SK-MEL-5 (cell line): ENCODE measurements around the gene ATP1A3. TPM values are rescaled to one million over a fixed set of nuclear protein-coding genes. Genes with fewer than 3 reads are reported as not detected.
"Not testable (repeated sequence)": the region's sequence is repeated elsewhere in the genome, so short reads cannot be mapped to it uniquely, and the experiment has no call there.

Source experiments
- DNase-seq: peaks from one replicate; pipeline ENCODE4 v3.0.0-alpha.2; 2016; ENCODE audit warnings: low read depth, low spot score
- in situ Hi-C: cut with HindIII; loops from 2 replicates; pipeline ENCODE4 v1.10.0; 2016; ENCODE audit warnings: low sequenced_read_pairs, high pct_unique_total_duplicates, low pct_unique_long_range_greater_than_20kb
- polyA plus RNA-seq, 2 experiments: library from polyadenylated mRNA; depleted of rRNA; stranded (reverse); fragments of >200 nt; gene quantifications; 2 replicates each; pipeline ENCODE4 v1.2.3, GENCODE V29; 2015
- total RNA-seq: library from RNA; depleted of rRNA; stranded (reverse); fragments of >200 nt; shearing (Covaris generic); gene quantifications from 2 replicates; pipeline ENCODE4 v1.2.3, GENCODE V29; 2014; rRNA removed

ATP1A3 gene
- total RNA-seq, result 1.2 and 2.7 TPM in 2 replicates
- 4.9 and 6.4 TPM in 2 replicates for polyA plus RNA-seq (2015; cell fraction: cytosol; rRNA removed)
- 1.3 and 1.5 TPM in 2 replicates for polyA plus RNA-seq (2015; cell fraction: nucleus; rRNA removed)

- in situ Hi-C loops, result no loop called here
- DNase-seq, result peak; percentile 46
These were observed at the start of gene ATP1A3 for GRCh38 chr19:41993612-41994483. Gene ATP1A3 (minus strand): TSS chr19:41994230. CDS start chr19:41994076, 154 bp downstream.

GRCh38 chr19:42042455-42043170, 48.6 kb upstream of the ATP1A3 start:
- in situ Hi-C loops, result no loop called here
- DNase-seq, result no peak

GRCh38 chr19:42040491-42040890, 46.5 kb upstream of the ATP1A3 start:
- in situ Hi-C loops, DNase-seq: not testable (repeated sequence)

GRCh38 chr19:42040031-42040430, 46.0 kb upstream of the ATP1A3 start:
- in situ Hi-C loops, result no loop called here
- no peak for DNase-seq

- in situ Hi-C loops, result no loop called here
- no peak for DNase-seq
These were observed 44.6 kb upstream of the ATP1A3 start for GRCh38 chr19:42038666-42039065.

GRCh38 chr19:42037649-42038048, 43.6 kb upstream of the ATP1A3 start:
- in situ Hi-C loops, result no loop called here
- DNase-seq, result no peak

GRCh38 chr19:42034640-42035391, 40.8 kb upstream of the ATP1A3 start:
- in situ Hi-C loops, result not testable (repeated sequence)
- peak; percentile 87 for DNase-seq

- DNase-seq, result no peak
- in situ Hi-C loops, result no loop called here
These were observed 39.4 kb upstream of the ATP1A3 start for GRCh38 chr19:42033413-42033812.

GRCh38 chr19:42032431-42032830, 38.4 kb upstream of the ATP1A3 start:
- peak; percentile 96 for DNase-seq

GRCh38 chr19:42030645-42031440, 36.8 kb upstream of the ATP1A3 start:
- no peak for DNase-seq
- in situ Hi-C loops, result no loop called here

More at GRCh38 chr19:42032431-42032830, 38.4 kb upstream of the ATP1A3 start:
- in situ Hi-C loops, result no loop called here

- in situ Hi-C loops, result no loop called here
- peak; percentile 59 for DNase-seq
These were observed 34.5 kb upstream of the ATP1A3 start for GRCh38 chr19:42028304-42029216.

- no peak for DNase-seq
- in situ Hi-C loops, result no loop called here
These were observed 30.6 kb upstream of the ATP1A3 start for GRCh38 chr19:42024622-42025111.

- in situ Hi-C loops, result no loop called here
- DNase-seq, result no peak
These were observed 29.9 kb upstream of the ATP1A3 start for GRCh38 chr19:42023943-42024260.

GRCh38 chr19:42023121-42023942, 29.3 kb upstream of the ATP1A3 start:
- in situ Hi-C loops, result no loop called here
- DNase-seq, result peak; percentile 78

- in situ Hi-C loops, result no loop called here
- no peak for DNase-seq
These were observed 28.6 kb upstream of the ATP1A3 start for GRCh38 chr19:42022616-42023015.
